Testis (tissue), 2 donors: Measurements from ENCODE around the gene RASGRF1.

Experiments
- CTCF ChIP-seq, 3 experiments: fragments of 450-650 bp in 2 of 3; fragments of 200-600 bp in 1 of 3; sonication (generic) in 1 of 3; IDR thresholded peaks; one replicate each; pipeline ENCODE4 v1.5.1; 2016 to 2019; ENCODE audit warnings: antibody characterized with exemption in 3 of 3, mild to moderate bottlenecking in 2 of 3, moderate library complexity in 1 of 3
- POLR2A ChIP-seq: fragments of 450-650 bp; IDR thresholded peaks from one replicate; pipeline ENCODE4 v1.6.1; 2017; ENCODE audit warnings: antibody characterized with exemption, mild to moderate bottlenecking, moderate library complexity

- TF ChIP-seq CTCF (IDR thresholded peaks at IDR 0.05) (no peak), POLR2A (no peak)
Observed at GRCh38 chr15:78923015-78923414, 167.6 kb downstream of the RASGRF1 start.
